DOHH2 (cell line): Measurements from ENCODE around the gene SCGB1A1.
A peak's percentile ranks its signal among the peaks of the same experiment; 100 is the strongest.
"Not testable (repeated sequence)": the region's sequence is repeated elsewhere in the genome, so short reads cannot be mapped to it uniquely, and the experiment has no call there.

ENCODE experiments used
- H3F3A ChIP-seq: fragments of 200-600 bp; sonication (generic), shearing (Covaris generic); 2 replicates; pipeline ENCODE4 v1.6.0; 2016; ENCODE audit warnings: antibody characterized with exemption, mild to moderate bottlenecking; ENCODE audit not compliant: control insufficient read depth, insufficient read depth
- H3K27ac ChIP-seq: fragments of 200-600 bp; sonication (generic); 2 replicates; pipeline ENCODE4 v1.5.1; 2014; ENCODE audit warnings: low read depth, mild to moderate bottlenecking, low read length, moderate library complexity
- H3K27me3 ChIP-seq: fragments of 200-600 bp; sonication (generic); 2 replicates; pipeline ENCODE4 v1.6.1; 2014; ENCODE audit warnings: mild to moderate bottlenecking, low read length, mixed read lengths; ENCODE audit not compliant: control insufficient read depth
- H3K36me3 ChIP-seq: fragments of 200-600 bp; sonication (generic); 2 replicates; pipeline ENCODE4 v1.6.1; 2014; ENCODE audit warnings: mild to moderate bottlenecking, low read length, moderate library complexity, mixed read lengths; ENCODE audit not compliant: control insufficient read depth
- H3K4me1 ChIP-seq: fragments of 200-600 bp; sonication (generic); 2 replicates; pipeline ENCODE4 v1.6.1; 2014; ENCODE audit warnings: mild to moderate bottlenecking, low read length, mixed read lengths; ENCODE audit not compliant: control insufficient read depth
- H3K4me2 ChIP-seq: fragments of 200-600 bp; sonication (generic); 2 replicates; pipeline ENCODE4 v1.6.0; 2014; ENCODE audit warnings: mild to moderate bottlenecking, low read length, moderate library complexity
- H3K4me3 ChIP-seq: fragments of 200-600 bp; sonication (generic); 2 replicates; pipeline ENCODE4 v1.5.1; 2014; ENCODE audit warnings: mild to moderate bottlenecking, low read length, mixed read lengths
- H3K79me2 ChIP-seq: fragments of 200-600 bp; sonication (generic); 2 replicates; pipeline ENCODE4 v1.6.1; 2014; ENCODE audit warnings: mild to moderate bottlenecking, low read length, mixed read lengths; ENCODE audit not compliant: control insufficient read depth
- H3K9me2 ChIP-seq: fragments of 200-600 bp; sonication (generic); replicated peaks from 2 replicates; pipeline ENCODE4 v1.6.1; 2014; ENCODE audit warnings: mild to moderate bottlenecking, low read length, mixed read lengths; ENCODE audit not compliant: control insufficient read depth
- H3K9me3 ChIP-seq: fragments of 200-600 bp; sonication (generic); 2 replicates; pipeline ENCODE4 v1.6.1; 2014; ENCODE audit warnings: antibody characterized with exemption, low read length, mixed read lengths; ENCODE audit not compliant: control insufficient read depth, insufficient read depth
- H4K20me1 ChIP-seq: fragments of 200-600 bp; sonication (generic); 2 replicates; pipeline ENCODE4 v1.6.0; 2014; ENCODE audit warnings: low read depth, mild to moderate bottlenecking, antibody characterized with exemption, low read length, moderate library complexity; ENCODE audit not compliant: control insufficient read depth, insufficient read depth
- CTCF ChIP-seq: fragments of 200-600 bp; sonication (generic); IDR thresholded peaks from one replicate; pipeline ENCODE4 v1.5.1; 2014; ENCODE audit warnings: antibody characterized with exemption, mild to moderate bottlenecking, low read depth, low read length; ENCODE audit not compliant: poor library complexity, severe bottlenecking
- EZH2phosphoT487 ChIP-seq: fragments of 200-600 bp; sonication (generic); IDR thresholded peaks from 2 replicates; pipeline ENCODE4 v1.6.1; 2017; ENCODE audit warnings: borderline replicate concordance, mild to moderate bottlenecking, antibody characterized with exemption, low read length, moderate library complexity, mixed read lengths

SCGB1A1 gene

GRCh38 chr11:62380821-62381245, 38.0 kb upstream of the SCGB1A1 start:
- not testable (repeated sequence) for H3K9me2 ChIP-seq, H3K4me3 ChIP-seq, H3K27me3 ChIP-seq, H4K20me1 ChIP-seq, H3K9me3 ChIP-seq, H3K36me3 ChIP-seq, H3K4me2 ChIP-seq, H3K79me2 ChIP-seq, H3K27ac ChIP-seq, H3F3A ChIP-seq, H3K4me1 ChIP-seq
- peak; percentile 73 for TF ChIP-seq CTCF

GRCh38 chr11:62383822-62384221, 35.0 kb upstream of the SCGB1A1 start:
- Histone ChIP-seq H4K20me1 (no peaks in the 10 kb centered on the region), H3K4me3 (no peak overlapping the region), H3F3A (no peaks in the 10 kb centered on the region), H3K4me2 (no peak overlapping the region), H3K9me3 (no peaks in the 10 kb centered on the region), H3K4me1 (no peaks in the 10 kb centered on the region), H3K9me2 (no peaks in the 10 kb centered on the region), H3K36me3 (no peaks in the 10 kb centered on the region), H3K27me3 (0 out of 2 replicates have a peak, but pooled peaks cover 3% of the 10 kb centered on the region), H3K79me2 (no peaks in the 10 kb centered on the region), H3K27ac (no peak overlapping the region)
- TF ChIP-seq EZH2phosphoT487 (no peak), CTCF (no peak)

GRCh38 chr11:62386083-62386482, 32.8 kb upstream of the SCGB1A1 start:
- not testable (repeated sequence) for H3K27ac ChIP-seq, H3F3A ChIP-seq, H4K20me1 ChIP-seq, H3K4me2 ChIP-seq, H3K4me3 ChIP-seq, H3K27me3 ChIP-seq, H3K36me3 ChIP-seq, H3K4me1 ChIP-seq, H3K9me2 ChIP-seq, H3K79me2 ChIP-seq, H3K9me3 ChIP-seq

GRCh38 chr11:62387381-62387780, 31.5 kb upstream of the SCGB1A1 start:
- no peaks in the 10 kb centered on the region for H3F3A ChIP-seq
- H3K9me2 ChIP-seq: no peaks in the 10 kb centered on the region
- H3K79me2 ChIP-seq: no peaks in the 10 kb centered on the region
- no peak overlapping the region for H3K27ac ChIP-seq
- no peak overlapping the region for H3K4me2 ChIP-seq
- no peaks in the 10 kb centered on the region for H3K4me1 ChIP-seq
- H3K27me3 ChIP-seq: peaks cover 3% of the 10 kb centered on the region; the same call in 1 of the 2 replicates
- TF ChIP-seq CTCF (no peak), EZH2phosphoT487 (no peak)
- no peaks in the 10 kb centered on the region for H4K20me1 ChIP-seq
- H3K36me3 ChIP-seq: no peaks in the 10 kb centered on the region
- no peak overlapping the region for H3K4me3 ChIP-seq
- H3K9me3 ChIP-seq: no peaks in the 10 kb centered on the region
